Cardiac muscle cell (in vitro differentiated cells and primary cell): ENCODE measurements around the gene ITPR2. TPM values are rescaled to one million over a fixed set of nuclear protein-coding genes. Genes with fewer than 3 reads are reported as not detected.
"Not testable (repeated sequence)": the region's sequence is repeated elsewhere in the genome, so short reads cannot be mapped to it uniquely, and the experiment has no call there.

Source experiments
- DNase-seq, 2 donors: peaks; one replicate each; pipeline versions ENCODE4 v3.0.0 to v3.0.0-alpha.2; 2010 to 2017; ENCODE audit warnings: low read depth in 1 of 2, low spot score in 1 of 2
- H3K27ac ChIP-seq: fragments of 200-600 bp; sonication (generic); 2 replicates; pipeline ENCODE4 v1.5.1; 2016
- H3K27me3 ChIP-seq: fragments of 200-600 bp; sonication (generic); 2 replicates; pipeline ENCODE4 v1.6.0; 2016; ENCODE audit warnings: control low read depth
- H3K36me3 ChIP-seq: fragments of 200-600 bp; sonication (generic); 2 replicates; pipeline ENCODE4 v1.5.1; 2016; ENCODE audit warnings: control low read depth
- H3K4me1 ChIP-seq: fragments of 200-600 bp; sonication (generic); 2 replicates; pipeline ENCODE4 v1.8.1; 2017; ENCODE audit warnings: low read depth, mild to moderate bottlenecking, mixed run types
- H3K4me3 ChIP-seq: fragments of 200-600 bp; sonication (generic); 2 replicates; pipeline ENCODE4 v1.5.1; 2016; ENCODE audit warnings: mild to moderate bottlenecking
- H3K9me3 ChIP-seq: fragments of 200-600 bp; sonication (generic); 2 replicates; pipeline ENCODE4 v1.5.1; 2017; ENCODE audit warnings: low read depth, mild to moderate bottlenecking, control low read depth
- CTCF ChIP-seq: IDR thresholded peaks from 2 replicates; pipeline ENCODE4 v1.5.1; 2012; ENCODE audit warnings: low read depth, mild to moderate bottlenecking, low read length
- polyA plus RNA-seq: library from polyadenylated mRNA; unstranded; fragments of >200 nt; fragmentation: Nextera tagmentation; extraction: Ambion mirVana; gene quantifications from 2 replicates; pipeline ENCODE4 v1.2.1, GENCODE V29; 2016
- total RNA-seq: library from RNA; depleted of rRNA; stranded (reverse); fragments of >200 nt; gene quantifications from 2 replicates; pipeline ENCODE4 v1.2.3, GENCODE V29; 2016

The ITPR2 gene
- total and polyA plus RNA-seq, 2 experiments from 2014 or later: 4.8 to 5.1 TPM

- Histone ChIP-seq H3K4me3 (no peak overlapping the region), H3K27ac (no peak overlapping the region), H3K36me3 (no peaks in the 10 kb centered on the region), H3K27me3 (peaks cover 3% of the 10 kb centered on the region), H3K9me3 (no peaks in the 10 kb centered on the region), H3K4me1 (no peaks in the 10 kb centered on the region)
- TF ChIP-seq CTCF: no peak
- DNase-seq: no peak
Measured at GRCh38 chr12:26323673-26324072, 509.3 kb downstream of the ITPR2 start.

- Histone ChIP-seq H3K4me3 (no peak overlapping the region), H3K9me3 (no peaks in the 10 kb centered on the region), H3K4me1 (no peaks in the 10 kb centered on the region), H3K36me3 (no peaks in the 10 kb centered on the region), H3K27ac (no peak overlapping the region), H3K27me3 (peaks cover 3% of the 10 kb centered on the region)
- no peak for TF ChIP-seq CTCF
- peak in 1 of 2 donors; percentile 85 for DNase-seq
Measured at GRCh38 chr12:26319511-26319910, 513.5 kb downstream of the ITPR2 start.

- no peak for TF ChIP-seq CTCF
- Histone ChIP-seq H3K27me3 (peaks cover 3% of the 10 kb centered on the region), H3K27ac (no peak overlapping the region), H3K4me1 (no peaks in the 10 kb centered on the region), H3K36me3 (no peaks in the 10 kb centered on the region), H3K9me3 (no peaks in the 10 kb centered on the region), H3K4me3 (no peak overlapping the region)
- DNase-seq: peak in 1 of 2 donors; percentile 79
Measured at GRCh38 chr12:26318661-26319068, 514.3 kb downstream of the ITPR2 start.

GRCh38 chr12:26317942-26318575, 514.9 kb downstream of the ITPR2 start:
- Histone ChIP-seq H3K36me3 (no peaks in the 10 kb centered on the region), H3K9me3 (no peaks in the 10 kb centered on the region), H3K4me1 (no peaks in the 10 kb centered on the region), H3K27ac (no peak overlapping the region), H3K4me3 (no peak overlapping the region), H3K27me3 (no peaks in the 10 kb centered on the region)
- peak in 1 of 2 donors; percentile 47 for DNase-seq
- TF ChIP-seq CTCF: no peak

- not testable (repeated sequence) for DNase-seq, H3K4me3 ChIP-seq, H3K27ac ChIP-seq, H3K36me3 ChIP-seq, H3K27me3 ChIP-seq, H3K9me3 ChIP-seq, H3K4me1 ChIP-seq
Measured at GRCh38 chr12:26314103-26314502, 518.9 kb downstream of the ITPR2 start.

- not testable (repeated sequence) for H3K27me3 ChIP-seq, DNase-seq, H3K9me3 ChIP-seq
Measured at GRCh38 chr12:26310489-26310888, 522.5 kb downstream of the ITPR2 start.

More at GRCh38 chr12:26310489-26310888, 522.5 kb downstream of the ITPR2 start:
- H3K27ac ChIP-seq, H3K4me1 ChIP-seq, H3K4me3 ChIP-seq, H3K36me3 ChIP-seq: not testable (repeated sequence)
